ENCODE data around the gene STRN4. TPM values are rescaled to one million over a fixed set of nuclear protein-coding genes. Genes with fewer than 3 reads are reported as not detected.
"Not testable (repeated sequence)": the region's sequence is repeated elsewhere in the genome, so short reads cannot be mapped to it uniquely, and the experiment has no call there.

The STRN4 gene
- polyA plus RNA-seq, 4 donors, result 74.9 to 113 (median 91.5) TPM

GRCh38 chr19:46715620-46715974 lies 30.7 kb downstream of the STRN4 start:
- no peak for DNase-seq (ENCODE audit: low read depth in 4 of 4, low spot score in 2 of 4)

GRCh38 chr19:46714444-46715106 lies 31.7 kb downstream of the STRN4 start:
- peak in 1 of 4 donors; percentile 47 for DNase-seq (ENCODE audit: low read depth in 4 of 4, low spot score in 2 of 4)

- DNase-seq (ENCODE audit: low read depth in 4 of 4, low spot score in 2 of 4), result peak in 3 of 4 donors; percentile 68 to 83 (median 70)
These were observed 32.3 kb downstream of the STRN4 start for GRCh38 chr19:46713781-46714443.

GRCh38 chr19:46712768-46713338 lies 33.4 kb downstream of the STRN4 start:
- DNase-seq (ENCODE audit: low read depth in 4 of 4, low spot score in 2 of 4), result not testable (repeated sequence)

- no peak for DNase-seq (ENCODE audit: low read depth in 4 of 4, low spot score in 2 of 4)
These were observed 35.6 kb downstream of the STRN4 start for GRCh38 chr19:46710687-46711086.

GRCh38 chr19:46704379-46705076 lies 41.7 kb downstream of the STRN4 start:
- DNase-seq (ENCODE audit: low read depth in 4 of 4, low spot score in 2 of 4), result no peak

- no peak for DNase-seq (ENCODE audit: low read depth in 4 of 4, low spot score in 2 of 4)
These were observed 45.5 kb downstream of the STRN4 start for GRCh38 chr19:46700704-46701103.

GRCh38 chr19:46698395-46699321 lies 47.6 kb downstream of the STRN4 start:
- no peak for DNase-seq (ENCODE audit: low read depth in 4 of 4, low spot score in 2 of 4)

- peak in 2 of 4 donors; percentile 70 to 77 for DNase-seq (ENCODE audit: low read depth in 4 of 4, low spot score in 2 of 4)
These were observed 48.9 kb downstream of the STRN4 start for GRCh38 chr19:46697204-46697960.

- no peak for DNase-seq (ENCODE audit: low read depth in 4 of 4, low spot score in 2 of 4)
These were observed 49.4 kb downstream of the STRN4 start for GRCh38 chr19:46696866-46697203.

GRCh38 chr19:46696052-46696451 lies 50.2 kb downstream of the STRN4 start:
- DNase-seq (ENCODE audit: low read depth in 4 of 4, low spot score in 2 of 4), result no peak

GRCh38 chr19:46693760-46694159 lies 52.5 kb downstream of the STRN4 start:
- DNase-seq (ENCODE audit: low read depth in 4 of 4, low spot score in 2 of 4), result no peak

GRCh38 chr19:46692918-46693722 lies 53.1 kb downstream of the STRN4 start:
- no peak for DNase-seq (ENCODE audit: low read depth in 4 of 4, low spot score in 2 of 4)

GRCh38 chr19:46691948-46692347 lies 54.3 kb downstream of the STRN4 start:
- DNase-seq (ENCODE audit: low read depth in 4 of 4, low spot score in 2 of 4), result no peak

GRCh38 chr19:46691104-46691503 lies 55.1 kb downstream of the STRN4 start:
- DNase-seq (ENCODE audit: low read depth in 4 of 4, low spot score in 2 of 4), result no peak

- no peak for DNase-seq (ENCODE audit: low read depth in 4 of 4, low spot score in 2 of 4)
These were observed 56.9 kb downstream of the STRN4 start for GRCh38 chr19:46689358-46689757.

GRCh38 chr19:46687438-46688145 lies 58.7 kb downstream of the STRN4 start:
- DNase-seq (ENCODE audit: low read depth in 4 of 4, low spot score in 2 of 4), result no peak

- DNase-seq (ENCODE audit: low read depth in 4 of 4, low spot score in 2 of 4), result no peak
These were observed 61.1 kb downstream of the STRN4 start for GRCh38 chr19:46685189-46685588.

All from left renal cortex interstitium (tissue), 4 donors.